K562 (cell line): ENCODE data around the gene GTF2A2. TPM values are rescaled to one million over a fixed set of nuclear protein-coding genes. Genes with fewer than 3 reads are reported as not detected.

Experiments
- ATAC-seq: fragments of 200-7000 bp; cut with Tn5 transposase; 3 replicates; pipeline ENCODE4 v1.9.1; 2020; ENCODE audit warnings: moderate library complexity
- BruUV-seq: library from RNA; stranded (reverse); fragments of 400-500 nt; replicated peaks from 2 replicates; lab custom pipeline; 2021; lab: Mats Ljungman, UMichigan
- CTCF ChIA-PET: fragments of 300-600 bp; formaldehyde crosslinking; extraction: SDS; loops from one replicate; lab custom pipeline; 2021; ENCODE audit warnings: low intra/inter-chr PET ratio; lab: Yijun Ruan, JAX
- POLR2A ChIA-PET: fragments of 300-600, 350-650 bp; sonication (Branson Sonifier 250); formaldehyde crosslinking; extraction: SDS; loops from one replicate; lab custom pipeline; 2021; ENCODE audit warnings: antibody characterized with exemption, inconsistent platforms; lab: Yijun Ruan, JAX
- DNase-seq, 4 experiments: peaks; one replicate each; pipeline versions ENCODE4 v3.0.0 to v3.0.0-alpha.2; 2011 to 2018; ENCODE audit warnings: low spot score in 3 of 4, mixed read lengths in 3 of 4; ENCODE audit errors: extremely low read depth in 1 of 4
- FAIRE-seq: peaks from 2 replicates; lab custom pipeline; 2011; peaks lifted over from hg19 to GRCh38; lab: Jason Lieb, UNC
- H2AFZ ChIP-seq: 2 replicates; pipeline ENCODE4 v1.6.0; 2011; ENCODE audit warnings: low read depth, low read length, control low read depth, inconsistent platforms
- H3K27ac ChIP-seq: fragments of 200-600 bp; 3 replicates; pipeline ENCODE4 v1.8.0; 2011; ENCODE audit warnings: low read depth, mild to moderate bottlenecking, control low read depth, inconsistent platforms, low read length, moderate library complexity, mixed read lengths; ENCODE audit errors: extremely low read depth
- H3K27me3 ChIP-seq, 2 experiments: fragments of 300-600 bp in 1 of 2; 2 replicates in 1 of 2; 3 replicates in 1 of 2; pipeline versions ENCODE4 v1.6.0 to v1.8.0; 2011; ENCODE audit warnings: inconsistent platforms in 2 of 2, low read length in 2 of 2, mild to moderate bottlenecking in 1 of 2, mixed read lengths in 1 of 2, moderate library complexity in 1 of 2; ENCODE audit not compliant: control insufficient read depth in 2 of 2, insufficient read depth in 2 of 2
- H3K36me3 ChIP-seq: fragments of 300-600 bp; 3 replicates; pipeline ENCODE4 v1.8.0; 2011; ENCODE audit warnings: mild to moderate bottlenecking, low read length, inconsistent platforms; ENCODE audit not compliant: control insufficient read depth, insufficient read depth
- H3K4me1 ChIP-seq, 2 experiments: fragments of 200-600 bp in 1 of 2; replicated peaks in 1 of 2; 2 replicates in 1 of 2; 3 replicates in 1 of 2; pipeline versions ENCODE4 v1.5.1 to v1.8.0; 2011; ENCODE audit warnings: inconsistent platforms in 2 of 2, low read length in 2 of 2, mild to moderate bottlenecking in 1 of 2, mixed read lengths in 1 of 2, moderate library complexity in 1 of 2; ENCODE audit not compliant: control insufficient read depth in 2 of 2, insufficient read depth in 2 of 2
- H3K4me2 ChIP-seq: 2 replicates; pipeline ENCODE4 v1.6.1; 2011; ENCODE audit warnings: low read length, control low read depth, inconsistent platforms, mixed read lengths; ENCODE audit not compliant: insufficient read depth
- H3K4me3 ChIP-seq: fragments of 200-600 bp; sonication (generic), shearing (Covaris generic); 2 replicates; pipeline ENCODE4 v1.5.1; 2016; ENCODE audit warnings: control low read depth, inconsistent platforms
- H3K79me2 ChIP-seq: fragments of 200-600 bp; 3 replicates; pipeline ENCODE4 v1.8.0; 2011; ENCODE audit warnings: low read length, inconsistent platforms; ENCODE audit not compliant: control insufficient read depth, insufficient read depth
- H3K9ac ChIP-seq, 2 experiments: 2 replicates each; pipeline versions ENCODE4 v1.6.0 to v1.6.1; 2011; ENCODE audit warnings: low read depth in 2 of 2, low read length in 2 of 2, control low read depth in 1 of 2, inconsistent platforms in 1 of 2, mild to moderate bottlenecking in 1 of 2, mixed read lengths in 1 of 2; ENCODE audit not compliant: insufficient read depth in 1 of 2
- H3K9me1 ChIP-seq: one replicate; pipeline ENCODE4 v1.6.0; 2011; ENCODE audit warnings: inconsistent platforms, mild to moderate bottlenecking, low read length, moderate library complexity; ENCODE audit not compliant: control insufficient read depth, insufficient read depth
- H3K9me3 ChIP-seq: replicated peaks from 2 replicates; pipeline ENCODE4 v1.5.1; 2011; ENCODE audit warnings: low read depth, low read length, inconsistent platforms; ENCODE audit not compliant: control insufficient read depth, insufficient read depth
- H4K20me1 ChIP-seq: replicated peaks from 2 replicates; pipeline ENCODE4 v1.6.1; 2011; ENCODE audit warnings: low read length, inconsistent platforms, mixed read lengths; ENCODE audit not compliant: control insufficient read depth, insufficient read depth
- ATF7 ChIP-seq: fragments of 450-650 bp; IDR thresholded peaks from 2 replicates; pipeline ENCODE4 v1.7.1; 2014; ENCODE audit warnings: mild to moderate bottlenecking, moderate library complexity
- CXXC5 ChIP-seq: fragments of 250-450 bp; sonication (Bioruptor Pico); IDR thresholded peaks from 2 replicates; pipeline ENCODE4 v1.8.0; 2022; ENCODE audit warnings: inconsistent platforms, mild to moderate bottlenecking, moderate library complexity
- ETV1 ChIP-seq: fragments of 450-650 bp; conservative IDR thresholded peaks from 2 replicates; pipeline ENCODE4 v1.6.1; 2016; ENCODE audit warnings: missing genetic modification characterization, control low read depth, low read depth, missing compliant biosample characterization
- GABPA ChIP-seq: fragments of 200-800 bp; sonication (Bioruptor generic); conservative IDR thresholded peaks from 2 replicates; pipeline ENCODE4 v1.6.1; 2016; ENCODE audit warnings: low read depth, missing genetic modification characterization, missing compliant biosample characterization
- KDM5B ChIP-seq: fragments of 200-600 bp; sonication (generic); IDR thresholded peaks from 2 replicates; pipeline ENCODE4 v1.6.1; 2012; ENCODE audit warnings: low read depth, mild to moderate bottlenecking, moderate library complexity, low read length, control low read depth, inconsistent platforms; ENCODE audit not compliant: insufficient replicate concordance
- KLF13 ChIP-seq: fragments of 450-650 bp; IDR thresholded peaks from 2 replicates; pipeline ENCODE4 v1.6.1; 2016; ENCODE audit warnings: missing genetic modification characterization, low read depth, mild to moderate bottlenecking, missing compliant biosample characterization, moderate library complexity, borderline replicate concordance
- MCM3 ChIP-seq: fragments of 450-650 bp; IDR thresholded peaks from 2 replicates; pipeline ENCODE4 v1.6.1; 2016
- PRMT5 ChIP-seq: sonication (generic); formaldehyde crosslinking; IDR thresholded peaks from 2 replicates; pipeline ENCODE4 v1.5.0; 2020; ENCODE audit warnings: missing genetic modification reagents
- RBM15 ChIP-seq: fragments of 200-400 bp; formaldehyde crosslinking; IDR thresholded peaks from 2 replicates; pipeline ENCODE4 v1.6.1; 2018; ENCODE audit warnings: mild to moderate bottlenecking, low read length, moderate library complexity; ENCODE audit not compliant: insufficient read depth
- RHOXF2B ChIP-seq: fragments of 250-450 bp; sonication (Bioruptor Pico); conservative IDR thresholded peaks from 2 replicates; pipeline ENCODE4 v1.5.1; 2021
- STAG1 ChIP-seq: sonication (generic); formaldehyde crosslinking; IDR thresholded peaks from 2 replicates; pipeline ENCODE4 v1.5.0; 2020; ENCODE audit warnings: missing genetic modification reagents, borderline replicate concordance
- ZNF77 ChIP-seq: fragments of 250-450 bp; sonication (Bioruptor Pico); IDR thresholded peaks from 2 replicates; pipeline ENCODE4 v1.5.0; 2020
- ZSCAN32 ChIP-seq: fragments of 450-650 bp; formaldehyde crosslinking; IDR thresholded peaks from 2 replicates; pipeline ENCODE4 v1.4.0; 2020; ENCODE audit warnings: mild to moderate bottlenecking, moderate library complexity
- WGBS: fragments of 100-300 bp; shearing (Covaris generic); methylation state at CpG from one replicate; pipeline ENCODE4 v1.1.6; 2016; ENCODE audit warnings: low coverage, mixed read lengths; ENCODE audit not compliant: insufficient coverage; ENCODE audit errors: missing lambda C conversion rate; 5-methylcytosine and 5-hydroxymethylcytosine counted together
- in situ Hi-C: fragments of 300-500 bp; cut with MboI; formaldehyde crosslinking; loops from 4 replicates; pipeline ENCODE4 v1.15.0; 2018; ENCODE audit warnings: inconsistent platforms, mixed read lengths
- intact Hi-C: fragments of 100-400 bp; cut with micrococcal nuclease; formaldehyde crosslinking; loops from 2 replicates; pipeline ENCODE4 v1.14.2; 2022
- polyA plus RNA-seq, 8 experiments: library from polyadenylated mRNA; depleted of rRNA in 4 of 8; stranded (reverse) in 5 of 8; unstranded in 3 of 8; fragments of >200 nt; fragmentation: Nextera tagmentation in 2 of 8; fragmentation: Illumina TruSeq in 1 of 8; extraction: Ambion mirVana in 2 of 8; extraction: Trizol in 1 of 8; gene quantifications; 2 replicates each; pipeline versions ENCODE4 v1.2.1 to v1.2.3, GENCODE V29; 2011 to 2014; ENCODE audit warnings: inconsistent platforms in 1 of 8, missing spikeins in 1 of 8
- total RNA-seq, 7 experiments: library from RNA; depleted of rRNA in 6 of 7; stranded (reverse); fragments of >200 nt in 6 of 7; fragmentation: Illumina TruSeq in 2 of 7; extraction: Trizol in 2 of 7; gene quantifications; 2 replicates each; pipeline versions ENCODE4 v1.2.1 to v1.2.3, GENCODE V29; 2011 to 2021; ENCODE audit warnings: low replicate concordance in 1 of 7
- TF ChIP-seq, protein P1 (sequence below), 3 experiments: fragments of 200-800 bp in 1 of 3; sonication (Bioruptor generic) in 1 of 3; sonication (generic) in 1 of 3; formaldehyde crosslinking in 1 of 3; IDR thresholded peaks; 2 replicates each; pipeline versions ENCODE4 v1.6.1 to v1.8.0; 2016 to 2022; ENCODE audit warnings: mild to moderate bottlenecking in 2 of 3, missing compliant biosample characterization in 2 of 3, missing genetic modification characterization in 2 of 3, missing genetic modification reagents in 1 of 3
- TF ChIP-seq, protein P2 (sequence below): fragments of 250-450 bp; sonication (Bioruptor Pico); IDR thresholded peaks from 2 replicates; pipeline ENCODE4 v1.8.0; 2021; ENCODE audit warnings: moderate library complexity, mild to moderate bottlenecking, inconsistent platforms

Gene GTF2A2
- total and polyA plus RNA-seq, 9 of the 15 experiments (the other 6 are each of a cell fraction or from before 2014, with no cell fraction given), result 128 to 656 (median 172) TPM

DNA sequence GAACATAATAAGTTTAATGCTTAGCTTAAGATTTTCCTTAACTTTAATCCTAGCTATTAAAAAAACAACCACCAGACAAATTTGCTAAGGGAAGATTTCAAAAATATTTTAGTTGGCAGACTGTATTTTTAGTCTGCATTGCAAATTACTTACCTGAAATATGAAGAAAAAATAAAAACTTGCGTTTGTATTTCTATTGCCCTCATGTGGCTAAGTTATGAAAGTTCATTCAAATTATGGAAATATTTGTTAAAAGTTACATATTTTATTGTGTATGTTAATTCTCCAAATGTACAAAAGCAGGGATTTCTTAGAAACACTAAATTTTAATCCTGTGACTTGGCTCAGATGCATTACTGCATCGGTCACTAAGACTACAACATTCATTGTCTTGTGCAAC is 15.0 kb downstream of the GTF2A2 start:
- Histone ChIP-seq H2AFZ (no peak overlapping the region), H3K9me3 (no peaks in the 10 kb centered on the region), H3K4me3 (no peak overlapping the region), H3K36me3 (peaks cover 74% of the 10 kb centered on the region), H3K4me2 (no peak overlapping the region), H3K9me1 (no peaks in the 10 kb centered on the region), H3K4me1 (no peaks in the 10 kb centered on the region), H3K27ac (no peak overlapping the region), H3K79me2 (no peaks in the 10 kb centered on the region), H4K20me1 (no peaks in the 10 kb centered on the region), H3K9ac (no peak overlapping the region), H3K27me3 (no peaks in the 10 kb centered on the region)
- BruUV-seq, result no TSS peak
- FAIRE-seq, result no peak
- TF ChIP-seq ATF7 (no peak), ZNF77 (CRISPR knock-in tag) (no peak), CXXC5 (CRISPR knock-in tag) (no peak), RHOXF2B (CRISPR knock-in tag) (no peak), RBM15 (no peak), STAG1 (CRISPR knock-in tag) (no peak), KLF13 (tag) (no peak), PRMT5 (CRISPR knock-in tag) (no peak), ZSCAN32 (CRISPR knock-in tag) (no peak), GABPA (tag) (no peak), ETV1 (tag) (no peak), MCM3 (no peak), KDM5B (no peak)
- TF ChIP-seq, protein P1, sequence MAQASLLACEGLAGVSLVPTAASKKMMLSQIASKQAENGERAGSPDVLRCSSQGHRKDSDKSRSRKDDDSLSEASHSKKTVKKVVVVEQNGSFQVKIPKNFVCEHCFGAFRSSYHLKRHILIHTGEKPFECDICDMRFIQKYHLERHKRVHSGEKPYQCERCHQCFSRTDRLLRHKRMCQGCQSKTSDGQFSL (CRISPR knock-in tag; IDR thresholded peaks at IDR 0.05), result no peak
- TF ChIP-seq, protein P1 (tag; IDR thresholded peaks at IDR 0.05), result no peak
- TF ChIP-seq, protein P2, sequence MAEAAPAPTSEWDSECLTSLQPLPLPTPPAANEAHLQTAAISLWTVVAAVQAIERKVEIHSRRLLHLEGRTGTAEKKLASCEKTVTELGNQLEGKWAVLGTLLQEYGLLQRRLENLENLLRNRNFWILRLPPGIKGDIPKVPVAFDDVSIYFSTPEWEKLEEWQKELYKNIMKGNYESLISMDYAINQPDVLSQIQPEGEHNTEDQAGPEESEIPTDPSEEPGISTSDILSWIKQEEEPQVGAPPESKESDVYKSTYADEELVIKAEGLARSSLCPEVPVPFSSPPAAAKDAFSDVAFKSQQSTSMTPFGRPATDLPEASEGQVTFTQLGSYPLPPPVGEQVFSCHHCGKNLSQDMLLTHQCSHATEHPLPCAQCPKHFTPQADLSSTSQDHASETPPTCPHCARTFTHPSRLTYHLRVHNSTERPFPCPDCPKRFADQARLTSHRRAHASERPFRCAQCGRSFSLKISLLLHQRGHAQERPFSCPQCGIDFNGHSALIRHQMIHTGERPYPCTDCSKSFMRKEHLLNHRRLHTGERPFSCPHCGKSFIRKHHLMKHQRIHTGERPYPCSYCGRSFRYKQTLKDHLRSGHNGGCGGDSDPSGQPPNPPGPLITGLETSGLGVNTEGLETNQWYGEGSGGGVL (CRISPR knock-in tag), result no peak
- no peak for ATAC-seq
- 59% methylated on average over 2 of the region's 2 CpGs for WGBS
- DNase-seq, result no peak
- ChIA-PET CTCF (no interaction called here), POLR2A (interaction anchor here (1.4 to 1.6 kb wide), 2 partner anchors 9 kb away, joined by 3 to 6 read pairs; no protein-coding TSS in a partner anchor)
- intact Hi-C loops, result no loop called here
- in situ Hi-C loops, result no loop called here
